GM23248 (cell line): ENCODE data around the gene OR2A25.

Source experiments
- EZH2 ChIP-seq: fragments of 200-600 bp; sonication (generic); IDR thresholded peaks from 2 replicates; pipeline ENCODE4 v1.6.1; 2018; ENCODE audit warnings: antibody characterized with exemption, mild to moderate bottlenecking; ENCODE audit not compliant: insufficient read depth, poor library complexity, severe bottlenecking
- EZH2phosphoT487 ChIP-seq: fragments of 200-600 bp; sonication (generic); IDR thresholded peaks from 2 replicates; pipeline ENCODE4 v1.6.1; 2018; ENCODE audit warnings: antibody characterized with exemption, moderate library complexity, mild to moderate bottlenecking, low read depth; ENCODE audit not compliant: insufficient read depth

DNA sequence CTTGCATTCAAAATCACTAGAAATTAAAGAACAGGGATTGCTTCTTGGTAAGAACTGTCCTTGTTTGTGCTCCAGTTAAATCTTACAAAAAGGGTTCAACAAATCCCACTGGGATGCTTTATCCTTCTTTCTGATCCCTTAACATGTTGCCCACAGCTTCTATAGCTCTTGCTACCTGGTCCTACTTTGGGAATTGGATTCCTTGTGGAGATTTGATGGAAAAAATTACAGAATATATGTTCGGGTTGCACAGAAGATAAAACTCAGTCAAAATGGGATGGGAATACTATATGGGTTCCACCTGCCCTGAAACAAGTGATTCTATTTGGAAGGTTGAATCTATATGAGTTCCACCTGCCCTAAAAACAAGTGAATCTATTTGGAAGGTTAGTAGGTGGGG lies at the start of gene OR2A25:
- TF ChIP-seq EZH2, result no peak
- TF ChIP-seq EZH2phosphoT487, result no peak
